ENCODE measurements around the gene BNIPL.

BNIPL gene

GRCh38 chr1:151059109-151060006 is 23.0 kb downstream of the BNIPL start, which contains the start of gene CDC42SE1:
CDC42SE1 (minus strand) TSS chr1:151059622; CDS start chr1:151055730, 3,892 bp downstream.
- H3K27ac Mint-ChIP-seq = peak within 1 kb of the TSS; percentile 97
- H3K27me3 Mint-ChIP-seq = no peaks in the 10 kb centered on the region
- H3K36me3 Mint-ChIP-seq (ENCODE audit: low read depth) = peaks cover 49% of the 10 kb centered on the region
- peak within 1 kb of the TSS; percentile 98 for H3K4me3 Mint-ChIP-seq
- no peaks in the 10 kb centered on the region for H3K9me3 Mint-ChIP-seq
- H3K4me1 Mint-ChIP-seq (ENCODE audit: low read depth) = peaks cover 69% of the 10 kb centered on the region

DNA sequence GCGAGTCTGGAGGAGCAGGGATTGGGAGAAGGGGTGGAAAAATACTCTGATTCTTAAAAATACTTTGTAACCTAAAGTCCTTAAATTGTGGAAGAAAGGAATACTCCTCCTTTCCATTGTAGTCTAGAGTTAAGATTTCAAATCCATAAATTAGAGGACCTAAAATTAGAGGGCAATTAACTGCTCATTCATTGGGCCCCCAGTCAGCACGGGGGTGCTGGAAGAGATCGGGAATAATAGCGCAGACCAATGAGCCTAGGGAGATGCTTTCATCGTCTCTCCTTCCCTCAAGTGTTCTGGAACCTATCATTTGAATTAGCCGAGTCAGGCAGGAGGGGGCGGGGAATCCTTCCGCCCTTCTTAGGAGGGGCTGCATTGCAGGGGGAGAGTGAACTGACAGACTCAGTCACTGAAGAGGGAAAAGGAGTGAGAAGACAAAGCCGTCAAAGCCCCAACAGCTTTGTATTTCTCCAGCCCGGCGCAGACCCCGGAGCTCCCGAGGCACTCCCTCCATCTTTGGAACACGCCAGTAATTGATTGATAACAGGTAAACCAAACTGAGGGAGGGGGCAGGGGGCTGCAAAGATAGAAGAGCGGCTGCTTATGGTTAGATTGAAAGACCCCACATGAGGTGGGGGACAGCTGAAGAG is 23.7 kb downstream of the BNIPL start, which contains the start of gene MLLT11:
Gene MLLT11, plus strand, starts transcription at position 391 of the 650 bp plus-strand sequence. CDS start 6,828 bp downstream, outside the sequence.
- Mint-ChIP-seq H3K36me3 (ENCODE audit: low read depth) (peaks cover 42% of the 10 kb centered on the region), H3K9me3 (no peaks in the 10 kb centered on the region), H3K27ac (peak within 1 kb of the TSS; percentile 97), H3K4me3 (peak within 1 kb of the TSS; percentile 98), H3K4me1 (ENCODE audit: low read depth) (peaks cover 61% of the 10 kb centered on the region), H3K27me3 (no peaks in the 10 kb centered on the region)

DNA sequence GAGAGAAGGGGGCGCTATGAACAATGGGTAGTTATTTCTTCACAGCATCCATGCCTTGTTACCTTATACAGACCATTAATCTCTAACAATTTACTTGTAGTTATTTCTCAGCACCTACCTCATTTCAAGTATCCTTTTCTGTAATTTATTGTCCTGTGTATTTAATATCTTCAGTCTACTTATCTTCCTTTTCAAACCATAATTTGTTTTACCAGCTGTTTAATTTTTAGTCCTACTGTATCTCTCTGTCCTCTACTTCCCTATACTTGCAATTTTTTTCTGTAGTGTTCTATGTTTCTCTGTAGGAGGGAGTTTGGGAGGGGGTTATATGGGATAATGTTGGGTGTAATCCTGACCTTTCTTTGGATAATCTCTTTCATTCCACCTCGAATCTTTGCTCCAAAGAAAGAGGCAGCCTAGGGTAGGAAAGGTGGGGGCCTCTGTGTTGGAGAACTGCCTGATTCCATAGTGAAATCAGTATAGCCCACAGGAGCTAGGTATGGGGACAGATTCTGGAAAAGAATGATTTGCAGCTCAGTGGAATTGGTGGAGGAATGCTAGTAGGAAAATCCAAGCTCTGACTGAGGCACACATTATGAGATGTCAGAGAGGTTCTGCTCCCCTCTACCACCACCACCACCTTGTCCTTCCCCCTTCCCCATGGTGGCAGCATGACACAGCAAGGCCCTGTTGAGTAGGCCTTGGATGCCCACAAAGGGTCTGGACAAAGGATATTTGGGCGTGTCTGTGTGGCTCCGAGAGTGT is 24.5 kb downstream of the BNIPL start:
- H3K4me1 Mint-ChIP-seq (ENCODE audit: low read depth) = peaks cover 54% of the 10 kb centered on the region
- H3K27ac Mint-ChIP-seq = peak overlapping the region; percentile 97
- H3K36me3 Mint-ChIP-seq (ENCODE audit: low read depth) = peaks cover 35% of the 10 kb centered on the region
- no peaks in the 10 kb centered on the region for H3K27me3 Mint-ChIP-seq
- H3K9me3 Mint-ChIP-seq = no peaks in the 10 kb centered on the region
- H3K4me3 Mint-ChIP-seq = peak overlapping the region; percentile 98

GRCh38 chr1:151061704-151062103 is 25.3 kb downstream of the BNIPL start:
- no peak overlapping the region for H3K27ac Mint-ChIP-seq
- peaks cover 45% of the 10 kb centered on the region for H3K4me1 Mint-ChIP-seq (ENCODE audit: low read depth)
- peak overlapping the region; percentile 98 for H3K4me3 Mint-ChIP-seq
- no peaks in the 10 kb centered on the region for H3K27me3 Mint-ChIP-seq
- H3K36me3 Mint-ChIP-seq (ENCODE audit: low read depth) = peaks cover 31% of the 10 kb centered on the region
- H3K9me3 Mint-ChIP-seq = no peaks in the 10 kb centered on the region

- H3K4me1 Mint-ChIP-seq (ENCODE audit: low read depth) = peaks cover 34% of the 10 kb centered on the region
- peaks cover 19% of the 10 kb centered on the region for H3K36me3 Mint-ChIP-seq (ENCODE audit: low read depth)
- no peaks in the 10 kb centered on the region for H3K27me3 Mint-ChIP-seq
- H3K27ac Mint-ChIP-seq = no peak overlapping the region
- H3K4me3 Mint-ChIP-seq = no peak overlapping the region
- no peaks in the 10 kb centered on the region for H3K9me3 Mint-ChIP-seq
Observed at GRCh38 chr1:151062741-151063371, 26.5 kb downstream of the BNIPL start.

DNA sequence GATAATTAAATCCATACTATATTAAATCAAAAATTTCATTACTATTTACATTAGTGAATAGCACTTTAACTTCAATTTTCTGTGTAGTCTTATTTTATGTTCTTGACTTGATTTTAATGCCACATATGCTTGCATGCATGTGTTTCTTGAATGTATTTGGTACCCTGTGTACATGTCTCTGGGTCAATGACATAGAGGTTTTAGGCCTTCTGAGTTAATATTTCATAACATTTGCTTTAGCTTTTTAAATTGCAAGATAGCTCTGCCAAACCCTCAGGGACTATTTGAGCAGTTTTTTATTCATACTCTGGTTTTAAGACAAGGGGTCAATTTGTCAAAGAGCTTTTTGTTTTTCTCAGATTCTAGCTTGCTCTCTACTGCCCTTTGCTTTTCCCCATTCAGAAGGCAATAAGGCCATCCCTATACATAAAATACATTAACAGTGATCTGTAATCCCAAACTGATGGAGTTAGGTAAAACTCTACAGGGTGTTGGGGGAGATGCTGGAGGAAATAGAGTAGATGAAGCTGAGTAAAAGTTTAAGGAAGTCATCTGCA is 28.8 kb downstream of the BNIPL start:
- Mint-ChIP-seq H3K4me3 (no peak overlapping the region), H3K4me1 (ENCODE audit: low read depth) (peaks cover 47% of the 10 kb centered on the region), H3K27me3 (no peaks in the 10 kb centered on the region), H3K36me3 (ENCODE audit: low read depth) (peaks cover 6% of the 10 kb centered on the region), H3K9me3 (no peaks in the 10 kb centered on the region), H3K27ac (no peak overlapping the region)

GRCh38 chr1:151067185-151067584 is 30.8 kb downstream of the BNIPL start:
- no peak overlapping the region for H3K4me3 Mint-ChIP-seq
- no peak overlapping the region for H3K27ac Mint-ChIP-seq
- no peaks in the 10 kb centered on the region for H3K27me3 Mint-ChIP-seq
- peaks cover 12% of the 10 kb centered on the region for H3K36me3 Mint-ChIP-seq (ENCODE audit: low read depth)
- H3K4me1 Mint-ChIP-seq (ENCODE audit: low read depth) = peaks cover 40% of the 10 kb centered on the region
- H3K9me3 Mint-ChIP-seq = no peaks in the 10 kb centered on the region

GRCh38 chr1:151069103-151069486 is 32.7 kb downstream of the BNIPL start:
- H3K4me1 Mint-ChIP-seq (ENCODE audit: low read depth) = peaks cover 35% of the 10 kb centered on the region
- H3K36me3 Mint-ChIP-seq (ENCODE audit: low read depth) = peaks cover 16% of the 10 kb centered on the region
- no peaks in the 10 kb centered on the region for H3K9me3 Mint-ChIP-seq
- H3K27ac Mint-ChIP-seq = peak overlapping the region; percentile 100
- H3K4me3 Mint-ChIP-seq = peak overlapping the region; percentile 98
- H3K27me3 Mint-ChIP-seq = no peaks in the 10 kb centered on the region

DNA sequence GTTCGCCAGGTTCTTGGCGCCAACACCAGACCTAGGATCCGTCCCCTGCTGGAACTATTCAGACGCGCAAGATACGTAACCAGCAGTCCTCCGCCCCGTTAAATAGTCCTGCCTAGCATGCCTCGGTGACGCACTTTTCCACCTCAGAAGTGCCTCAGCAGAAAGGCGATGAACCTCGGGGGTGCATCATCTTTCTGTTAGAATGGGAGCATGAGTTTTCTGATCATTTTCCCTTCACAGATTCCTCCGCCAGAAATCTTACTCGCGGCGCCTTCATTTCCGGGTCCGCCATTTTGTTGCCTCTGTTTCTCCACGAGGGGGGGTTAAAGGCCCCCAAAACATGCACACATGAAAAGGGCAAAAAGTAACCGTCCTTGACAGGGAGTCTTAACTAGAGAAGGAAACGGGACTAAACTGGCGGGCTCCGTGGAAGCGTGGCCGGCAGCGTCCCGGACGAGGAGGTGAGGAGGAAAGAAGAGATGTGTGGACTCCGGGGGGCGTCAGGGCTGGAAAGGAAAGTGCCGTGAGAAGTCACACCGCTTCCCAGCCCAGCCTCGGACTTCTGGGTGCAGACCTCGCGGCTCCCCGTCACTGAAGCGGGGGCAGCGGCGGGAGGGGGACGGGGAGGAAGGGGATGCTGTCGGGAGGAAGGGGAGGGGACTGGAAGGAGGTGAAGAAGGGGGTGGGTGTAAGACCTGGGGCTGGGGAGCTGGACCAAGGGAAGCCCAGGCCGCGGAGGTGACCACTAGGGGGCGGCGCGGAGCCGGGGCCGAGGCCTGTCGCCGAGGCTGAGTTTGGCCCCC is 34.3 kb downstream of the BNIPL start, which contains the start of gene GABPB2:
Gene GABPB2, plus strand, starts transcription at position 288 of the 803 bp plus-strand sequence. CDS start 17,429 bp downstream, outside the sequence.
- H3K9me3 Mint-ChIP-seq = no peaks in the 10 kb centered on the region

DNA sequence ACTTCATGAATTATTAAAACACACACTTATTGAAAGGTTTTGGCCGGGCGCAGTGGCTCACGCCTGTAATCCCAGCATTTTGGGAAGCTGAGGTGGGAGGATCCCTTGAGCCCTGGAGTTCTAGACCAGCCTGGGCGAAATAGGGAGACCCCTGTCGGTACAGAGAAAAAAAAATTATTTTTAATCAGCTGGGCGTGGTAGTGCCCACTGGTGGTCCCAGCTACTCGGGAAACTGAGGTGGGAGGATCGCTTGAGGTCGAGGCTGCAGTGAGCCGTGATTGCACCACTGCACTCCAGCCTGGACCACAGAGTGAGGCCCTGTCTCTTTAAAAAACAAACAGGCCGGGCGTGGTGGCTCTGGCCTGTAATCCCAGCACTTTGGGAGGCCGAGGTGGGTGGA is 35.8 kb downstream of the BNIPL start:
- peak overlapping the region; percentile 100 for H3K27ac Mint-ChIP-seq
- peak overlapping the region; percentile 98 for H3K4me3 Mint-ChIP-seq
- no peaks in the 10 kb centered on the region for H3K9me3 Mint-ChIP-seq
- no peaks in the 10 kb centered on the region for H3K27me3 Mint-ChIP-seq
- peaks cover 35% of the 10 kb centered on the region for H3K4me1 Mint-ChIP-seq (ENCODE audit: low read depth)
- peaks cover 17% of the 10 kb centered on the region for H3K36me3 Mint-ChIP-seq (ENCODE audit: low read depth)

More for the DNA sequence above, 34.3 kb downstream of the BNIPL start, which contains the start of gene GABPB2:
- peak within 1 kb of the TSS; percentile 100 for H3K27ac Mint-ChIP-seq
- H3K4me1 Mint-ChIP-seq (ENCODE audit: low read depth) = peaks cover 35% of the 10 kb centered on the region
- peak within 1 kb of the TSS; percentile 98 for H3K4me3 Mint-ChIP-seq
- H3K36me3 Mint-ChIP-seq (ENCODE audit: low read depth) = peaks cover 18% of the 10 kb centered on the region
- H3K27me3 Mint-ChIP-seq = no peaks in the 10 kb centered on the region

- Mint-ChIP-seq H3K27ac (no peak overlapping the region), H3K36me3 (ENCODE audit: low read depth) (peaks cover 4% of the 10 kb centered on the region), H3K9me3 (no peaks in the 10 kb centered on the region), H3K27me3 (no peaks in the 10 kb centered on the region), H3K4me3 (no peak overlapping the region), H3K4me1 (ENCODE audit: low read depth) (no peaks in the 10 kb centered on the region)
Observed at GRCh38 chr1:151085953-151086559, 49.7 kb downstream of the BNIPL start.

Data from stimulated activated naive CD8-positive, alpha-beta T cell treated with anti-CD3 and anti-CD28 coated beads, Interleukin-15, Interleukin-2, amounts not matched to agents 100 ng/mL and 50 ng/mL, for 24 hours (primary cell).